ENCODE results near the gene APLP2. TPM values are rescaled to one million over a fixed set of nuclear protein-coding genes. Genes with fewer than 3 reads are reported as not detected.

The APLP2 gene
- total and polyA plus RNA-seq, 9 donors: 198 to 466 (median 251) TPM

- Histone ChIP-seq H3K4me3 (no peak overlapping the region), H3K4me1 (ENCODE audit: insufficient read depth) (peaks cover 6% of the 10 kb centered on the region), H3K27ac (no peak overlapping the region), H3K27me3 (no peaks in the 10 kb centered on the region), H3K36me3 (no peaks in the 10 kb centered on the region), H3K9me3 (no peaks in the 10 kb centered on the region)
- DNase-seq: no peak
- intact Hi-C loops (cut with DNase I): no loop called here
- TF ChIP-seq EP300 (IDR thresholded peaks at IDR 0.05): no peak
- WGBS, 3 donors: 89 to 96% (median 92%) methylated on average over 4 of the region's 4 CpGs
These were observed 23.0 kb downstream of the APLP2 start for GRCh38 chr11:130092661-130093060.

GRCh38 chr11:130094614-130095013 lies 24.9 kb downstream of the APLP2 start:
- H3K27ac ChIP-seq: no peak overlapping the region
- WGBS, 3 donors: 81 to 90% (median 90%) methylated on average over 4 of the region's 4 CpGs
- no peaks in the 10 kb centered on the region for H3K9me3 ChIP-seq
- no peaks in the 10 kb centered on the region for H3K36me3 ChIP-seq
- no peak for DNase-seq
- H3K27me3 ChIP-seq: no peaks in the 10 kb centered on the region
- no peak for TF ChIP-seq POLR2A (IDR thresholded peaks at IDR 0.05)
- no peak for TF ChIP-seq CTCF (IDR thresholded peaks at IDR 0.05)
- no peak for TF ChIP-seq EP300 (IDR thresholded peaks at IDR 0.05)
- intact Hi-C loops (cut with DNase I): no loop called here
- H3K4me3 ChIP-seq: no peak overlapping the region
- H3K4me1 ChIP-seq (ENCODE audit: insufficient read depth): peaks cover 8% of the 10 kb centered on the region

GRCh38 chr11:130095326-130095725 lies 25.6 kb downstream of the APLP2 start:
- 80 to 92% (median 80%) methylated on average over 1 of the region's 1 CpG for WGBS, 3 donors
- Histone ChIP-seq H3K4me1 (ENCODE audit: insufficient read depth) (peaks cover 10% of the 10 kb centered on the region), H3K4me3 (no peak overlapping the region), H3K27ac (no peak overlapping the region), H3K36me3 (no peaks in the 10 kb centered on the region), H3K9me3 (no peaks in the 10 kb centered on the region), H3K27me3 (no peaks in the 10 kb centered on the region)
- no peak for DNase-seq
- intact Hi-C loops (cut with DNase I): no loop called here
- TF ChIP-seq EP300 (IDR thresholded peaks at IDR 0.05) (no peak), CTCF (IDR thresholded peaks at IDR 0.05) (no peak), POLR2A (IDR thresholded peaks at IDR 0.05) (no peak)

- H3K4me1 ChIP-seq (ENCODE audit: insufficient read depth): peaks cover 10% of the 10 kb centered on the region
- intact Hi-C loops (cut with DNase I): no loop called here
- no peak for DNase-seq
- H3K27ac ChIP-seq: no peak overlapping the region
- no peak for TF ChIP-seq EP300 (IDR thresholded peaks at IDR 0.05)
- no peak for TF ChIP-seq CTCF (IDR thresholded peaks at IDR 0.05)
- TF ChIP-seq POLR2A (IDR thresholded peaks at IDR 0.05): no peak
- no peaks in the 10 kb centered on the region for H3K9me3 ChIP-seq
- H3K4me3 ChIP-seq: no peak overlapping the region
- WGBS, 3 donors: 91 to 97% (median 95%) methylated on average over 2 of the region's 2 CpGs
- no peaks in the 10 kb centered on the region for H3K36me3 ChIP-seq
- H3K27me3 ChIP-seq: no peaks in the 10 kb centered on the region
These were observed 26.3 kb downstream of the APLP2 start for GRCh38 chr11:130096042-130096441.

- Histone ChIP-seq H3K27me3 (no peaks in the 10 kb centered on the region), H3K27ac (no peak overlapping the region), H3K9me3 (no peaks in the 10 kb centered on the region), H3K4me1 (ENCODE audit: insufficient read depth) (peaks cover 10% of the 10 kb centered on the region), H3K4me3 (no peak overlapping the region), H3K36me3 (no peaks in the 10 kb centered on the region)
- WGBS, 3 donors: 63 to 70% (median 67%) methylated on average over 2 of the region's 2 CpGs
- intact Hi-C loops (cut with DNase I): no loop called here
- no peak for DNase-seq
- TF ChIP-seq POLR2A (IDR thresholded peaks at IDR 0.05) (no peak), EP300 (IDR thresholded peaks at IDR 0.05) (no peak), CTCF (IDR thresholded peaks at IDR 0.05) (no peak)
These were observed 27.1 kb downstream of the APLP2 start for GRCh38 chr11:130096823-130097222.
